ENCODE results near the gene INPP5J. TPM values are rescaled to one million over a fixed set of nuclear protein-coding genes. Genes with fewer than 3 reads are reported as not detected.

INPP5J gene
- total and polyA plus RNA-seq, 9 of the 15 experiments (the other 6 are each of a cell fraction or from before 2014, with no cell fraction given), result 0.10 to 6.3 (median 4.8) TPM

DNA sequence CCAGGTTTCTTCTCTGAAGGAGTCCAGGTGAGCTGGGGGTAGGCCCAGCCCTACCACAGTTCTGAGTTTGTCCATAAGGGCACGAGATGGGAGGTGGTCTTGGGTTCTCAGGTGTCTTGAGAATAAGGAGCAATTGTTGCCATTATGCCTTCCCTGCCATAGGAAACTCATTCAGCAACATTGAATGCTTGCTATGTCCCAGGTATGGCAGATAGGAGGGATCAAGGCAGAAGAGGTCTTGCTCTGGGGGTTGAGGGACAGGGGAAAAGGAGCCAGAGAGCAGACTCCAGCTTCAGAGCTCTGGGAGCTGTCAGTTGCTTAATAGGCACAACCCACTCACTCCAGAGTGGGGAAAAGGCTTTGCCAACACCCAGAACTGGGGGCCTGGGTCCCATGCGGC, 19.7 kb upstream of the INPP5J start (continued):
- TF ChIP-seq, protein P1, sequence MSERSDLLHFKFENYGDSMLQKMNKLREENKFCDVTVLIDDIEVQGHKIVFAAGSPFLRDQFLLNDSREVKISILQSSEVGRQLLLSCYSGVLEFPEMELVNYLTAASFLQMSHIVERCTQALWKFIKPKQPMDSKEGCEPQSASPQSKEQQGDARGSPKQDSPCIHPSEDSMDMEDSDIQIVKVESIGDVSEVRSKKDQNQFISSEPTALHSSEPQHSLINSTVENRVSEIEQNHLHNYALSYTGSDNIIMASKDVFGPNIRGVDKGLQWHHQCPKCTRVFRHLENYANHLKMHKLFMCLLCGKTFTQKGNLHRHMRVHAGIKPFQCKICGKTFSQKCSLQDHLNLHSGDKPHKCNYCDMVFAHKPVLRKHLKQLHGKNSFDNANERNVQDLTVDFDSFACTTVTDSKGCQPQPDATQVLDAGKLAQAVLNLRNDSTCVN (CRISPR knock-in tag; IDR thresholded peaks at IDR 0.05), result no peak
- no peak for TF ChIP-seq NFE2L1 (tag; IDR thresholded peaks at IDR 0.05; ENCODE audit: borderline replicate concordance, low read depth)
- TF ChIP-seq YBX1 (IDR thresholded peaks at IDR 0.05), result no peak
- no peak for TF ChIP-seq THRB (CRISPR knock-in tag; conservative IDR thresholded peaks at IDR 0.05)

DNA sequence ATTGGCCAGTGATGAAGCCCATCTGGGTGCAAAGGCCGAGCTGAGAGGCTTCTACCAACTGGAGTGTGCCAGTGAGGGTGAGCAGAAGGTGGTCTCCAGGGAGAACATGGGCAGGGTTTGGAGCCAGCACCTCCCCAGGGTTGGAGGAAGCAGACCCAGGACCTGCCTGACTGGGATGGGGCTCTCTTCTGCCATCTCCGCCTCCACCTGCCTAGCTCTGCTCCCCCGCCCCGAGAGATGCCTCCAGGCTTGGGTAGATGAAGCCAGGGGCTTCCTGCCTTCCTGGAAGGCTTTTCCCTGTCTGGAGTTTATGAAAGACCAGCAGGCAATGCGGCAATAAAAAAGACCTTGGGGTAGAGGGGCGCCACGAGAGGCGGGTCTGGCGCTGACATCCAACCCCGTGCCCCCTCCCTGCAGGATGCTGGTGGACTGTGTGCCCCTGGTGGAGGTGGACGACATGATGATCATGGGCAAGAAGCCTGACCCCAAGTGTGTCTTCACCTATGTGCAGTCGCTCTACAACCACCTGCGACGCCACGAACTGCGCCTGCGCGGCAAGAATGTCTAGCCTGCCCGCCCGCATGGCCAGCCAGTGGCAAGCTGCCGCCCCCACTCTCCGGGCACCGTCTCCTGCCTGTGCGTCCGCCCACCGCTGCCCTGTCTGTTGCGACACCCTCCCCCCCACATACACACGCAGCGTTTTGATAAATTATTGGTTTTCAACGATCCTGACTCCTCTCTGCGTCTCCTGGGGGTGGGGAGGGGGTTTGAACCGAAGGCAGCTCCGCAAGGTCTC, 18.7 kb upstream of the INPP5J start:
- Histone ChIP-seq H2AFZ (ENCODE audit: low read depth, low read length) (no peak overlapping the region), H3K27ac (ENCODE audit: extremely low read depth, low read depth, low read length) (no peak overlapping the region), H3K36me3 (ENCODE audit: control insufficient read depth, insufficient read depth, low read length) (peaks cover 10% of the 10 kb centered on the region; the same call in 2 of the 3 replicates), H3K9me3 (replicated peaks; ENCODE audit: control insufficient read depth, insufficient read depth, low read depth, low read length) (no peaks in the 10 kb centered on the region), H3K27me3 (ENCODE audit: control insufficient read depth in 2 of 2, insufficient read depth in 2 of 2, low read length in 2 of 2) (no peaks in the 10 kb centered on the region), H3K9ac (ENCODE audit: insufficient read depth in 1 of 2, low read depth in 2 of 2, low read length in 2 of 2) (no peak overlapping the region), H3K4me3 (no peak overlapping the region), H3K4me2 (ENCODE audit: insufficient read depth, low read length) (no peak overlapping the region), H3K9me1 (ENCODE audit: control insufficient read depth, insufficient read depth, low read length) (peaks cover 2% of the 10 kb centered on the region), H3K4me1 (replicated peaks in 1 of 2; ENCODE audit: control insufficient read depth in 2 of 2, insufficient read depth in 2 of 2, low read length in 2 of 2) (peaks cover 8 to 18% of the 10 kb centered on the region in 2 experiments; a peak in 4 of 5 replicates), H4K20me1 (replicated peaks; ENCODE audit: control insufficient read depth, insufficient read depth, low read length) (no peaks in the 10 kb centered on the region), H3K79me2 (ENCODE audit: control insufficient read depth, insufficient read depth, low read length) (no peaks in the 10 kb centered on the region)
- ChIA-PET CTCF (ENCODE audit: low intra/inter-chr PET ratio) (no interaction called here), POLR2A (interaction anchor here (1.0 to 4.4 kb wide), 3 partner anchors 15 to 46 kb away, joined by 3 to 18 read pairs (median 4); no protein-coding TSS in a partner anchor)
- BruUV-seq (replicated peaks), result no TSS peak
- WGBS (ENCODE audit: insufficient coverage, low coverage, missing lambda C conversion rate), result 87% methylated on average over 10 of the region's 33 CpGs
- FAIRE-seq (no peak), DNase-seq (ENCODE audit: extremely low read depth in 1 of 4, low spot score in 3 of 4) (no peak), ATAC-seq (no peak)
- in situ Hi-C loops (cut with MboI) (loop anchor here (5.0 kb wide), 2 partner anchors 38 to 123 kb away; partner anchors contain the start of gene PLA2G3), intact Hi-C loops (cut with micrococcal nuclease) (no loop called here)
- TF ChIP-seq ZNF140 (CRISPR knock-in tag; IDR thresholded peaks at IDR 0.05), result no peak
- TF ChIP-seq NR2F6 (CRISPR knock-in tag; IDR thresholded peaks at IDR 0.05), result no peak
- TF ChIP-seq ETV5 (CRISPR knock-in tag; IDR thresholded peaks at IDR 0.05; ENCODE audit: low read depth), result no peak
- TF ChIP-seq CBFA2T3 (IDR thresholded peaks at IDR 0.05), result no peak
- no peak for TF ChIP-seq ATF1 (CRISPR knock-in tag; IDR thresholded peaks at IDR 0.05)
- no peak for TF ChIP-seq ATF1 (tag; IDR thresholded peaks at IDR 0.05)
- TF ChIP-seq ZNF274 (IDR thresholded peaks at IDR 0.05; ENCODE audit: borderline replicate concordance, low read depth, low read length), result no peak
- TF ChIP-seq SMAD4 (CRISPR knock-in tag; conservative IDR thresholded peaks at IDR 0.05), result no peak
- TF ChIP-seq MYBL2 (IDR thresholded peaks at IDR 0.05; ENCODE audit: low read depth), result no peak
- no peak for TF ChIP-seq MYBL2 (CRISPR knock-in tag; IDR thresholded peaks at IDR 0.05; ENCODE audit: borderline replicate concordance)
- TF ChIP-seq, protein P2, sequence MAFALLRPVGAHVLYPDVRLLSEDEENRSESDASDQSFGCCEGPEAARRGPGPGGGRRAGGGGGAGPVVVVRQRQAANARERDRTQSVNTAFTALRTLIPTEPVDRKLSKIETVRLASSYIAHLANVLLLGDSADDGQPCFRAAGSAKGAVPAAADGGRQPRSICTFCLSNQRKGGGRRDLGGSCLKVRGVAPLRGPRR (CRISPR knock-in tag; IDR thresholded peaks at IDR 0.05), result no peak
- no peak for TF ChIP-seq OTX1 (CRISPR knock-in tag; IDR thresholded peaks at IDR 0.05)
- TF ChIP-seq, protein P3, sequence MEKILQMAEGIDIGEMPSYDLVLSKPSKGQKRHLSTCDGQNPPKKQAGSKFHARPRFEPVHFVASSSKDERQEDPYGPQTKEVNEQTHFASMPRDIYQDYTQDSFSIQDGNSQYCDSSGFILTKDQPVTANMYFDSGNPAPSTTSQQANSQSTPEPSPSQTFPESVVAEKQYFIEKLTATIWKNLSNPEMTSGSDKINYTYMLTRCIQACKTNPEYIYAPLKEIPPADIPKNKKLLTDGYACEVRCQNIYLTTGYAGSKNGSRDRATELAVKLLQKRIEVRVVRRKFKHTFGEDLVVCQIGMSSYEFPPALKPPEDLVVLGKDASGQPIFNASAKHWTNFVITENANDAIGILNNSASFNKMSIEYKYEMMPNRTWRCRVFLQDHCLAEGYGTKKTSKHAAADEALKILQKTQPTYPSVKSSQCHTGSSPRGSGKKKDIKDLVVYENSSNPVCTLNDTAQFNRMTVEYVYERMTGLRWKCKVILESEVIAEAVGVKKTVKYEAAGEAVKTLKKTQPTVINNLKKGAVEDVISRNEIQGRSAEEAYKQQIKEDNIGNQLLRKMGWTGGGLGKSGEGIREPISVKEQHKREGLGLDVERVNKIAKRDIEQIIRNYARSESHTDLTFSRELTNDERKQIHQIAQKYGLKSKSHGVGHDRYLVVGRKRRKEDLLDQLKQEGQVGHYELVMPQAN (IDR thresholded peaks at IDR 0.05; ENCODE audit: borderline replicate concordance), result no peak
